ENCODE results near the gene KLK13.

DNA sequence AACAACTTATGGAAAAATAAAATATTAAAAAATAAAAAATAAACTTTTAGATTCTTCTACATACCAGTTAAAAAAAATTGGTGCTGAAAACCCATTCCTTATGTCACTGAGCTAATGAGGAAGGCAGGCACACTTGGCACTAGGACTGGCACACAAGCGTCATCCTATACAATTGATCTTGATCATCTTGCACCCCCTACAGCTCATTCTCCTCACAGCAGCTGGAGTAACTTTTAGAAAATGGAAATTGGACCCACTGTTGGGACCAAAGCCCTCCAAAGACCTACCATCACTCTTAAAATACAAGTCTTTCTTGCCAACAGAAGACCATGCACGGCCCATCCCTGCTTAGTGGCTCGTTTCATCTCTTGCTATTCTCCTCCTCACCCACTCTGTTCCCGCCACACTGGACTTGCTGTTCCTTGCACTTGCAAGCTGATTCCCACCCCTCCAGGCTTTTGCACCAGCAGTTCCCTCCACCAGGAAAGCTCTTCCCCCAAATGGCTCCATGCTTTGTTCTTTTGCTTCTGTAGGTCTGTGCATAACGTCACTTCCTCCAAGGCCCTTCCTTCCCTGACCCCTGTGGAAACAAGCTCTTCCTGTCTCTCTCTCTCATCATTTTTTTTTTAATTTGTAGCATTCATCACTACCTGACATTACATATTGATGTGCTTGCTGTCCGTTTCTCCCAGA, 31.7 kb upstream of the KLK13 start:
- peak; percentile 51 for TF ChIP-seq CTCF (IDR thresholded peaks at IDR 0.05; ENCODE audit: borderline replicate concordance, extremely low read depth, low read length, poor library complexity, severe bottlenecking)
- TF ChIP-seq EZH2 (IDR thresholded peaks at IDR 0.05; ENCODE audit: borderline replicate concordance, low read depth, low read length, severe bottlenecking), result no peak
